ENCODE data around the gene COBL. TPM values are rescaled to one million over a fixed set of nuclear protein-coding genes. Genes with fewer than 3 reads are reported as not detected.

COBL gene
- polyA plus RNA-seq, 1 donor (not counting 4 experiments of a cell fraction or from before 2014, with no cell fraction given), result 4.5 TPM

DNA sequence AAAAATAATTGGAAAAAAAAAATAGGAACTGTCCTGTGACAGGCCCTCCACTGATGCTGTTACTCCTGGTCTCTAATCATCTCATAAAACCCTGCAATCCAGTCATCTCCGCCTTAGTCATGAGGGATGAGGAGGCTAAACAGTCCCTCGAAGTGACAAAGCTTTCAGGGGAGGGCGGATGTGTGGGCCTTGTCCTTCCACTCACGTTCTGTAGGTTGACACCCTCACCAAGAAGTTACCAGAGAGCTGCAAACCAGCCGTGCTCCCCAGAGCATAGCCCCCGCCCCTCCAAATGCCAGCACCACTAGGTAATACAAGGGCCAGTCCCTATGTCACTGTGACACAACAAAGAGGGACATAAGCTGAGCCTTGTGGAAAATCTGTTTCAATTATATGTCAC is 11.9 kb downstream of the COBL start:
- Histone ChIP-seq H4K20me1 (ENCODE audit: control insufficient read depth, extremely low read depth, insufficient read depth, low read length) (no peaks in the 10 kb centered on the region), H3K36me3 (ENCODE audit: control insufficient read depth in 2 of 2, extremely low read depth in 1 of 2, insufficient read depth in 2 of 2, low read length in 2 of 2) (no peaks in the 10 kb centered on the region), H3K9me3 (ENCODE audit: control insufficient read depth, low read depth, low read length) (no peaks in the 10 kb centered on the region), H3K9ac (ENCODE audit: control insufficient read depth, extremely low read depth, insufficient read depth, low read length) (no peak overlapping the region), H3K4me2 (ENCODE audit: control insufficient read depth, extremely low read depth, insufficient read depth, low read depth, low read length) (no peak overlapping the region), H3K9me1 (ENCODE audit: control insufficient read depth, extremely low read depth, insufficient read depth, low read length) (no peaks in the 10 kb centered on the region), H3K4me1 (ENCODE audit: control insufficient read depth, extremely low read depth, insufficient read depth, low read length) (peaks cover 10% of the 10 kb centered on the region), H3K79me2 (ENCODE audit: control insufficient read depth, insufficient read depth, low read length) (no peaks in the 10 kb centered on the region), H3K4me3 (ENCODE audit: control insufficient read depth in 2 of 3, extremely low read depth in 1 of 3, insufficient read depth in 2 of 3, low read depth in 1 of 3, low read length in 3 of 3) (no peak overlapping the region), H3K27me3 (ENCODE audit: control insufficient read depth, extremely low read depth, insufficient read depth, low read length) (no peaks in the 10 kb centered on the region), H3K27ac (ENCODE audit: control insufficient read depth, insufficient read depth, low read length) (no peak overlapping the region), H2AFZ (ENCODE audit: control insufficient read depth, low read length) (no peak overlapping the region)
- dilution Hi-C loops (cut with MboI; ENCODE audit: extremely low pct_ligation_motif_present, low sequenced_read_pairs), result no loop called here
- DNase-seq (ENCODE audit: low read depth, low spot score) (no peak), FAIRE-seq (no peak)
- TF ChIP-seq, protein P1, sequence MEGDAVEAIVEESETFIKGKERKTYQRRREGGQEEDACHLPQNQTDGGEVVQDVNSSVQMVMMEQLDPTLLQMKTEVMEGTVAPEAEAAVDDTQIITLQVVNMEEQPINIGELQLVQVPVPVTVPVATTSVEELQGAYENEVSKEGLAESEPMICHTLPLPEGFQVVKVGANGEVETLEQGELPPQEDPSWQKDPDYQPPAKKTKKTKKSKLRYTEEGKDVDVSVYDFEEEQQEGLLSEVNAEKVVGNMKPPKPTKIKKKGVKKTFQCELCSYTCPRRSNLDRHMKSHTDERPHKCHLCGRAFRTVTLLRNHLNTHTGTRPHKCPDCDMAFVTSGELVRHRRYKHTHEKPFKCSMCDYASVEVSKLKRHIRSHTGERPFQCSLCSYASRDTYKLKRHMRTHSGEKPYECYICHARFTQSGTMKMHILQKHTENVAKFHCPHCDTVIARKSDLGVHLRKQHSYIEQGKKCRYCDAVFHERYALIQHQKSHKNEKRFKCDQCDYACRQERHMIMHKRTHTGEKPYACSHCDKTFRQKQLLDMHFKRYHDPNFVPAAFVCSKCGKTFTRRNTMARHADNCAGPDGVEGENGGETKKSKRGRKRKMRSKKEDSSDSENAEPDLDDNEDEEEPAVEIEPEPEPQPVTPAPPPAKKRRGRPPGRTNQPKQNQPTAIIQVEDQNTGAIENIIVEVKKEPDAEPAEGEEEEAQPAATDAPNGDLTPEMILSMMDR (optimal IDR thresholded peaks at IDR 0.05 in 1 of 3, IDR thresholded peaks at IDR 0.05 in 1 of 3, conservative IDR thresholded peaks at IDR 0.05 in 1 of 3; ENCODE audit: extremely low read depth in 1 of 3, insufficient read depth in 2 of 3, low read length in 3 of 3), result no peak
- TF ChIP-seq EZH2 (IDR thresholded peaks at IDR 0.05; ENCODE audit: low read length), result no peak

DNA sequence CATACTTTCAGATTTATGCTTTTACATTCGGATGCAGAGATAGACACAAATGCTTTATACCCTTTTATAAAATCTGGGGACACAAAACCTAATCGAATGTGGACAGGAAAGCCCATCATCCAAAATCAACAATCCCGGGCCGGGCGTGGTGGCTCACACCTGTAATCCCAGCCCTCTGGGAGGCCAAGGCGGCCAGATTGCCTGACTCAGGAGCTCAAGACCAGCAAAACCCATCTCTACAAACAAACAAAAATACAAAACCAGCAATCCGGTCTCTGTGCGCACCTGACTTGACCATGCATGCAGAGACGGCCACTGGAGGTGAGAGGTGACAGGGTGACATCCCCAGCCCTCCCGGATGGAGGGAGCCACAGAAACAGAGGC is 13.5 kb downstream of the COBL start:
- Histone ChIP-seq H2AFZ (ENCODE audit: control insufficient read depth, low read length) (no peak overlapping the region), H3K9ac (ENCODE audit: control insufficient read depth, extremely low read depth, insufficient read depth, low read length) (no peak overlapping the region), H3K4me1 (ENCODE audit: control insufficient read depth, extremely low read depth, insufficient read depth, low read length) (peaks cover 10% of the 10 kb centered on the region), H3K9me1 (ENCODE audit: control insufficient read depth, extremely low read depth, insufficient read depth, low read length) (no peaks in the 10 kb centered on the region), H3K4me3 (ENCODE audit: control insufficient read depth in 2 of 3, extremely low read depth in 1 of 3, insufficient read depth in 2 of 3, low read depth in 1 of 3, low read length in 3 of 3) (no peak overlapping the region), H3K27ac (ENCODE audit: control insufficient read depth, insufficient read depth, low read length) (no peak overlapping the region), H3K36me3 (ENCODE audit: control insufficient read depth in 2 of 2, extremely low read depth in 1 of 2, insufficient read depth in 2 of 2, low read length in 2 of 2) (no peaks in the 10 kb centered on the region), H3K4me2 (ENCODE audit: control insufficient read depth, extremely low read depth, insufficient read depth, low read depth, low read length) (no peak overlapping the region), H3K27me3 (ENCODE audit: control insufficient read depth, extremely low read depth, insufficient read depth, low read length) (no peaks in the 10 kb centered on the region), H3K79me2 (ENCODE audit: control insufficient read depth, insufficient read depth, low read length) (no peaks in the 10 kb centered on the region), H4K20me1 (ENCODE audit: control insufficient read depth, extremely low read depth, insufficient read depth, low read length) (no peaks in the 10 kb centered on the region), H3K9me3 (ENCODE audit: control insufficient read depth, low read depth, low read length) (no peaks in the 10 kb centered on the region)
- dilution Hi-C loops (cut with MboI; ENCODE audit: extremely low pct_ligation_motif_present, low sequenced_read_pairs), result no loop called here
- DNase-seq (ENCODE audit: low read depth, low spot score) (no peak), FAIRE-seq (no peak)
- TF ChIP-seq EZH2 (IDR thresholded peaks at IDR 0.05; ENCODE audit: low read length), result no peak
- TF ChIP-seq, protein P1 (optimal IDR thresholded peaks at IDR 0.05 in 1 of 3, IDR thresholded peaks at IDR 0.05 in 1 of 3, conservative IDR thresholded peaks at IDR 0.05 in 1 of 3; ENCODE audit: extremely low read depth in 1 of 3, insufficient read depth in 2 of 3, low read length in 3 of 3), result no peak
